ENCODE results near the gene APBB1IP. TPM values are rescaled to one million over a fixed set of nuclear protein-coding genes. Genes with fewer than 3 reads are reported as not detected.

The APBB1IP gene
- total RNA-seq, 2 experiments from 2014 or later, result 44.5 to 45.6 TPM

DNA sequence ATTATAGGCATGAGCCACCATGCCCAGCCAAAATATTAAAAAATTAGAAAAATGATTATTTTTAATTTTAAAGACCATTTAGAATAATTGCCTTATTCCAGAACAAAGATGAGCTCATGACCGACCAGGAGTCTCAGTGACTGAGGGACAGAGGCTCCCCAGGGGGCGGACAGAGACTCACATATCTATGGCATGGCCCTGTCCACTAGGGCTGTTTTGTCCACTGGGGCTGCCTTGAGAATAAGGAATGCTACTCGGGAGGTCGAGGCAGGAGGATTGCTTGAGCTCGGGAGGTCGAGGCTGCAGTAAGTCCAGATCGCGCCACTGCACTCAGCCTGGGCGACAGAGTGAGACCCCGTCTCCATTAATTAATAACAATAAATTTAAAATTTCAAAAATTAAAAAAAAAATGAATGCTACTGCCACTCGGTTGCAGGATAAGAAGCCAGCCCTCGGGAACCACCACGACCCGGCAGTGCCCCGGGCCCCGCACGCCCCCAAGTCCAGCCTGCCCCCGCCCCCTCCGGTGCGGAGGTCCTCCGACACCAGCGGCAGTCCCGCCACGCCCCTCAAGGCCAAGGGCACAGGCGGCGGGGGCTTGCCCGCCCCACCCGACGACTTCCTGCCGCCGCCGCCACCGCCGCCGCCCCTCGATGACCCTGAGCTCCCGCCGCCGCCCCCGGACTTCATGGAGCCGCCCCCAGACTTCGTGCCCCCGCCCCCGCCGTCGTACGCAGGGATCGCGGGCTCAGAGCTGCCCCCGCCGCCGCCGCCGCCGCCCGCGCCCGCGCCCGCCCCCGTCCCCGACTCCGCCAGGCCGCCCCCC, 128.6 kb downstream of the APBB1IP start:
- TF ChIP-seq, protein P1, sequence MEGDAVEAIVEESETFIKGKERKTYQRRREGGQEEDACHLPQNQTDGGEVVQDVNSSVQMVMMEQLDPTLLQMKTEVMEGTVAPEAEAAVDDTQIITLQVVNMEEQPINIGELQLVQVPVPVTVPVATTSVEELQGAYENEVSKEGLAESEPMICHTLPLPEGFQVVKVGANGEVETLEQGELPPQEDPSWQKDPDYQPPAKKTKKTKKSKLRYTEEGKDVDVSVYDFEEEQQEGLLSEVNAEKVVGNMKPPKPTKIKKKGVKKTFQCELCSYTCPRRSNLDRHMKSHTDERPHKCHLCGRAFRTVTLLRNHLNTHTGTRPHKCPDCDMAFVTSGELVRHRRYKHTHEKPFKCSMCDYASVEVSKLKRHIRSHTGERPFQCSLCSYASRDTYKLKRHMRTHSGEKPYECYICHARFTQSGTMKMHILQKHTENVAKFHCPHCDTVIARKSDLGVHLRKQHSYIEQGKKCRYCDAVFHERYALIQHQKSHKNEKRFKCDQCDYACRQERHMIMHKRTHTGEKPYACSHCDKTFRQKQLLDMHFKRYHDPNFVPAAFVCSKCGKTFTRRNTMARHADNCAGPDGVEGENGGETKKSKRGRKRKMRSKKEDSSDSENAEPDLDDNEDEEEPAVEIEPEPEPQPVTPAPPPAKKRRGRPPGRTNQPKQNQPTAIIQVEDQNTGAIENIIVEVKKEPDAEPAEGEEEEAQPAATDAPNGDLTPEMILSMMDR (IDR thresholded peaks at IDR 0.05), result no peak
- no peaks in the 10 kb centered on the region for H3K27me3 Mint-ChIP-seq
- no peaks in the 10 kb centered on the region for H3K4me1 Mint-ChIP-seq (ENCODE audit: low read depth)
- H3K9me3 Mint-ChIP-seq, result peaks cover 11% of the 10 kb centered on the region
- no peak for ATAC-seq (ENCODE audit: poor library complexity)
- CTCF ChIA-PET, result no interaction called here
- H3K4me1 ChIP-seq (ENCODE audit: insufficient read depth, low read length), result no peaks in the 10 kb centered on the region
- H3K27me3 ChIP-seq (ENCODE audit: control insufficient read depth in 1 of 2, insufficient read depth in 2 of 2, low read length in 2 of 2), result no peaks in the 10 kb centered on the region
- H3K4me3 Mint-ChIP-seq, result no peak overlapping the region
- POLR2A ChIA-PET, result no interaction called here
- H3K27ac Mint-ChIP-seq, result no peak overlapping the region
- peaks cover 6% of the 10 kb centered on the region in 2 experiments for H3K9me3 ChIP-seq (ENCODE audit: control insufficient read depth in 1 of 2, insufficient read depth in 1 of 2, low read length in 2 of 2)
- intact Hi-C loops (cut with DNase I, micrococcal nuclease), result no loop called here
- H3K4me3 ChIP-seq (ENCODE audit: low read length), result no peak overlapping the region
- no peak for DNase-seq
- peaks cover 93% of the 10 kb centered on the region for H3K36me3 ChIP-seq (ENCODE audit: insufficient read depth, low read length)
- no peak overlapping the region for H3K27ac ChIP-seq (ENCODE audit: low read depth in 1 of 2, low read length in 2 of 2)
- peaks cover 92% of the 10 kb centered on the region for H3K36me3 Mint-ChIP-seq (ENCODE audit: low read depth)

DNA sequence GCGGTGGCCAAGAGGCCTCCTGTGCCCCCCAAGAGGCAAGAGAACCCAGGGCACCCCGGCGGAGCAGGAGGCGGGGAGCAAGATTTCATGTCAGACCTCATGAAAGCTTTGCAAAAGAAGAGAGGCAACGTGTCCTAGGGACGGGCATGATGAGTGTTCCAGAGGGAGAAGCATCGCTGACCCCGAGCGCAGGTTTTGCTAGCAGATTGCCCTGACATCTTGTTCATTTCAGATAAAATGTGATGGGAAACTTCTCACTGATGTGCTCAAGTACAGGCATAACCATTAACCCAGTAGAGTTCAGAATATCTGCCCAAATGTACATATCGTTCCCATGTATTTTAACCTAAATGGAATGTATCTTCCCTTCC, 129.2 kb downstream of the APBB1IP start:
- H3K27me3 Mint-ChIP-seq, result no peaks in the 10 kb centered on the region
- ATAC-seq (ENCODE audit: poor library complexity) (no peak), DNase-seq (no peak)
- no peak overlapping the region for H3K27ac ChIP-seq (ENCODE audit: low read depth in 1 of 2, low read length in 2 of 2)
- H3K27ac Mint-ChIP-seq, result no peak overlapping the region
- no peaks in the 10 kb centered on the region for H3K4me1 ChIP-seq (ENCODE audit: insufficient read depth, low read length)
- no peaks in the 10 kb centered on the region for H3K4me1 Mint-ChIP-seq (ENCODE audit: low read depth)
- H3K9me3 ChIP-seq (ENCODE audit: control insufficient read depth in 1 of 2, insufficient read depth in 1 of 2, low read length in 2 of 2), result peaks cover 6% of the 10 kb centered on the region in 2 experiments
- H3K9me3 Mint-ChIP-seq, result peaks cover 11% of the 10 kb centered on the region
- peaks cover 92% of the 10 kb centered on the region for H3K36me3 Mint-ChIP-seq (ENCODE audit: low read depth)
- TF ChIP-seq, protein P1 (IDR thresholded peaks at IDR 0.05), result no peak
- ChIA-PET POLR2A (no interaction called here), CTCF (no interaction called here)
- no peak overlapping the region for H3K4me3 ChIP-seq (ENCODE audit: low read length)
- intact Hi-C loops (cut with DNase I, micrococcal nuclease), result no loop called here
- peaks cover 92% of the 10 kb centered on the region for H3K36me3 ChIP-seq (ENCODE audit: insufficient read depth, low read length)
- no peak overlapping the region for H3K4me3 Mint-ChIP-seq
- no peaks in the 10 kb centered on the region for H3K27me3 ChIP-seq (ENCODE audit: control insufficient read depth in 1 of 2, insufficient read depth in 2 of 2, low read length in 2 of 2)

DNA sequence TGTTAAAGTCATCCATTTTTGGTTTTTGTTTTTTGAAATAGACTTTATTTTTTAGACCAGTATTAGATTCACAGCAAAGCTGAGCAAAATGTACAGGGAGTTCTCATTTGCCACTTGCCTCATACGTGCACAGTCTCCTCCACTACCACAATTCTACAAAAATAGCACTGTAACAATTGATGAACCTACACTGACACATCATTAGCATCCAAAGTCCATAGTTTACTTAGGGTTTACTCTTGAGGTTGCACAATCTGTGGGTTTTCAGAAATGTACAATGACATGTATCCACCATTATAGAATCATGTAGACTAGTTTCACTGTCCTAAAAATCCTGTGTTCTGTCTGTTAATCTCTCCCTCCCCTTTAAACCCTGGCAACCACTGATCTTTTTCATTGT, 133.5 kb downstream of the APBB1IP start:
- TF ChIP-seq, protein P1 (IDR thresholded peaks at IDR 0.05), result no peak
- no peaks in the 10 kb centered on the region for H3K27me3 ChIP-seq (ENCODE audit: control insufficient read depth in 1 of 2, insufficient read depth in 2 of 2, low read length in 2 of 2)
- no peak for DNase-seq
- peaks cover 16% of the 10 kb centered on the region for H3K9me3 Mint-ChIP-seq
- H3K4me1 ChIP-seq (ENCODE audit: insufficient read depth, low read length), result no peaks in the 10 kb centered on the region
- no peak overlapping the region for H3K4me3 Mint-ChIP-seq
- H3K36me3 ChIP-seq (ENCODE audit: insufficient read depth, low read length), result peaks cover 55% of the 10 kb centered on the region
- H3K4me1 Mint-ChIP-seq (ENCODE audit: low read depth), result no peaks in the 10 kb centered on the region
- no peak overlapping the region for H3K4me3 ChIP-seq (ENCODE audit: low read length)
- H3K27me3 Mint-ChIP-seq, result no peaks in the 10 kb centered on the region
- peaks cover 83% of the 10 kb centered on the region for H3K36me3 Mint-ChIP-seq (ENCODE audit: low read depth)
- ATAC-seq (ENCODE audit: poor library complexity), result no peak
- H3K27ac Mint-ChIP-seq, result no peak overlapping the region
- H3K9me3 ChIP-seq (ENCODE audit: control insufficient read depth in 1 of 2, insufficient read depth in 1 of 2, low read length in 2 of 2), result peaks cover 4 to 6% of the 10 kb centered on the region in 2 experiments
- H3K27ac ChIP-seq (ENCODE audit: low read depth in 1 of 2, low read length in 2 of 2), result no peak overlapping the region
- POLR2A ChIA-PET, result interaction anchor here (0.7 kb wide), 1 partner anchor 8 kb away, joined by 3 read pairs; no protein-coding TSS in a partner anchor
- CTCF ChIA-PET, result no interaction called here
- intact Hi-C loops (cut with DNase I, micrococcal nuclease), result loop anchor here in 1 of 2 experiments (2.0 kb wide), 1 partner anchor 53 kb away; no protein-coding TSS in a partner anchor

All from CD4-positive, alpha-beta T cell (primary cell).